AG20443 (cell line): Measurements from ENCODE around the gene GLDC.

Experiments used
- DNase-seq: peaks from one replicate; pipeline ENCODE4 v3.0.0; 2012; ENCODE audit warnings: low spot score, mixed read lengths

The GLDC gene

GRCh38 chr9:6620353-6620752 lies 25.2 kb downstream of the GLDC start:
- DNase-seq, result no peak

GRCh38 chr9:6619909-6620308 lies 25.6 kb downstream of the GLDC start:
- DNase-seq, result no peak

GRCh38 chr9:6616951-6617602 lies 28.5 kb downstream of the GLDC start:
- DNase-seq, result no peak

GRCh38 chr9:6614489-6614888 lies 31.0 kb downstream of the GLDC start:
- DNase-seq, result no peak

- DNase-seq, result no peak
Measured at GRCh38 chr9:6611865-6612264, 33.7 kb downstream of the GLDC start.

- no peak for DNase-seq
Measured at GRCh38 chr9:6610073-6610472, 35.5 kb downstream of the GLDC start.

GRCh38 chr9:6609497-6610016 lies 36.0 kb downstream of the GLDC start:
- DNase-seq, result no peak

GRCh38 chr9:6605202-6605601 lies 40.3 kb downstream of the GLDC start:
- DNase-seq, result no peak

GRCh38 chr9:6600426-6600825 lies 45.1 kb downstream of the GLDC start:
- DNase-seq, result no peak

GRCh38 chr9:6600006-6600405 lies 45.5 kb downstream of the GLDC start:
- DNase-seq, result no peak

- no peak for DNase-seq
Measured at GRCh38 chr9:6598249-6598725, 47.2 kb downstream of the GLDC start.

- DNase-seq, result no peak
Measured at GRCh38 chr9:6592791-6593190, 52.7 kb downstream of the GLDC start.

GRCh38 chr9:6592231-6592630 lies 53.3 kb downstream of the GLDC start:
- no peak for DNase-seq

- no peak for DNase-seq
Measured at GRCh38 chr9:6590772-6591384, 54.7 kb downstream of the GLDC start.

- DNase-seq, result no peak
Measured at GRCh38 chr9:6590334-6590733, 55.2 kb downstream of the GLDC start.

GRCh38 chr9:6584881-6585597 lies 60.5 kb downstream of the GLDC start:
- DNase-seq, result peak; percentile 30

GRCh38 chr9:6581253-6581652 lies 64.3 kb downstream of the GLDC start:
- no peak for DNase-seq

GRCh38 chr9:6579613-6580012 lies 65.9 kb downstream of the GLDC start:
- DNase-seq, result no peak

- DNase-seq, result no peak
Measured at GRCh38 chr9:6576987-6577386, 68.5 kb downstream of the GLDC start.

GRCh38 chr9:6575324-6576034 lies 70.0 kb downstream of the GLDC start:
- no peak for DNase-seq

- DNase-seq, result peak; percentile 74
Measured at GRCh38 chr9:6567140-6567591, 78.4 kb downstream of the GLDC start.

- DNase-seq, result peak; percentile 91
Measured at GRCh38 chr9:6566409-6567139, 79.0 kb downstream of the GLDC start.
